GM18873 (cell line): ENCODE data around the gene ZNG1B.
"Not testable (repeated sequence)": the region's sequence is repeated elsewhere in the genome, so short reads cannot be mapped to it uniquely, and the experiment has no call there.

Experiments used
- ATAC-seq: cut with Tn5 transposase; IDR thresholded peaks from one replicate; pipeline ENCODE4 v1.9.1; 2021; ENCODE audit warnings: mild to moderate bottlenecking, moderate library complexity, moderate number of reproducible peaks; ENCODE audit not compliant: unreplicated experiment, low FRiP score

The ZNG1B gene

DNA sequence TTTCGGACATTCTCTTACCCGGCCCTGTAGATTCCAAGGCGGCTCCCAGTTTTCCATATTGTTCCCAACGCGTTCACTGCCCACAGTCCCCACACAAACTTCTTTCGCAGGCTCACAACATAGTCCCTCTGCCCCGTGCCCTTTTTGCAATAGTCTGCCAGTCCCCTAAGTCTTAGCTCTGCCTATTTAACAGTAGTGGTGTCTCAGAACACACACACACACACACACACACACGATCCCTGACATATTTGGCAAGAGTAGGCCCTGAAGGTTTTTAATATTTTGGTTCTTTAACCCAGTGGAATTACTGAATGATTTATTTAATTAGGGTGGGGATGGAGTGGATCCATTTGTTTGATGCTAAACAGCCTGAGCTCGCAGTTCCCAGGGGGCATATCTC, 105.0 kb downstream of the ZNG1B start:
- not testable (repeated sequence) for ATAC-seq
